HG03025 (cell line): ENCODE measurements around the gene FOXD4L1.
"Not testable (repeated sequence)": the region's sequence is repeated elsewhere in the genome, so short reads cannot be mapped to it uniquely, and the experiment has no call there.

Experiments used
- ATAC-seq: cut with Tn5 transposase; IDR thresholded peaks from one replicate; pipeline ENCODE4 v1.9.1; 2021; ENCODE audit warnings: mild to moderate bottlenecking, moderate library complexity; ENCODE audit not compliant: unreplicated experiment, low FRiP score

The FOXD4L1 gene

DNA sequence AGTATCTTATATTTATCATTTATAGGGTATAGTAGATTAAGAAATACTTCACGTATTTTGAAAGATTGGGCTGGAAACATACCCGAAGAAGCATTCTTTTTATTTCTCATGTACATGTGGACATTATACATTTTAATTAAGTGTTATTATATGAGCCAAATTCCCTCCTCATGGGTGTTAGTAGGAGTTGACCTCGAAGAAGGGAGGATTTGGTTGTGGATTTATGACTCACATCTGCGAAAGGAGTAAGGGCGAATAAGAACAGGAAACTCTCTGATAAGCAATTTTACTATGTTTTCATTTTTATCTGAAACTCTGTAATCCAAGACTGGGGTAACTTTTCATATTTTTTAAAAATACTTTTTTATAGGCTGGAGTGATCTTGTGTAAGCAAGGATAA is 23.0 kb downstream of the FOXD4L1 start:
- not testable (repeated sequence) for ATAC-seq

- not testable (repeated sequence) for ATAC-seq
Observed at GRCh38 chr2:113524986-113525385, 26.5 kb downstream of the FOXD4L1 start.

DNA sequence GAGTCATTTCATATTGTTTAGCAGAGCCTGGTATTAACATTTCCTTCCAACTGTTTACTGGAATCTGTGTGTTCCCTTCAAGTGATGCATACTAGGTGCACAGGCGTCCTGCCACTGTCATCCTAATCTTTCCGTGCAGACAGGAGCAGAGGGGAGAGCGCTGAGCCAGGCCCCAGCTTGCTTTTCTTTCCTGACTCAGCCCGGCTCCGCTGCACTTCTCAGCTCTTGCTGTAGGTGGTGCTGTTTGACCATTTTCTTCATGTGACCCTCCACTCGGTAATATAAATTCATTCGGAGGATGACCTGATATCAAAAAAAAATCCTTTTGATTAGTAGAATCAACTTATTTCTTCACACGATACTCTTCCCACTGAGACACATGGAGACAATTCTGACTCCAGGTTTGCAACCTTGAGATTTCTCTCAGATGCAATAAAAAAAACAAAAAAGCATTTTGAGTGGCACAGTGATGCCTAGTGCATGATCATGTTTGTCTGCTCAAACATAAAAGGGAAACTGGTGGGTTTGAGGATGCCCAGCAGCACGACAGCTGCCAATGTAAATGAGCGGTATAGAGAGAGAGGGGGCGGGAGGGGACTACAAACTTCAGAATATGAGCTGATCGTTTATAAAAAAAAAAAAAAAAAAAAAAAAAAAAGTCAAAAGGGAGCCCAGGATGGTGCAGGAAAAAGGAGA is 29.0 kb downstream of the FOXD4L1 start:
- peak; percentile 62 for ATAC-seq

- ATAC-seq, result not testable (repeated sequence)
Observed at GRCh38 chr2:113528126-113528525, 29.7 kb downstream of the FOXD4L1 start.

DNA sequence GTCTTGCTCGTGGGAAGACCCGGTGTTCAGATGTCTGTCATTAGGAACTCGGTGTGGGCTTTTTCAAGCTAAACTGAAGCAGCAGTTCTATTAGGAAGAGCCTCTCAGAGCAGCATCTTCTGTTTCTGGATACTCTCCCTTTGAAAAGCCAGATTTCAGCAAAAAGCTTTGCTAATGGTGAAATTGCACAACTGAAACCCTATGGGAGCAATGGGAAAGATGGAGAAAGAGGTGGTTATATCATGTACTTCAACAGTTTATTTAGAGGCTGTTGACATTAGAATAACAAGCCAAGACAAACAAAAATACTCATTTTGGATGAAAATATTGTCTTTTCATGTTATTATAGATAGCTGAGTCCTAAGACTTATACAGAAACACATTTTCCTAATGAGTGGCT is 30.4 kb downstream of the FOXD4L1 start:
- not testable (repeated sequence) for ATAC-seq

- ATAC-seq, result not testable (repeated sequence)
Observed at GRCh38 chr2:113532991-113533390, 34.5 kb downstream of the FOXD4L1 start.

DNA sequence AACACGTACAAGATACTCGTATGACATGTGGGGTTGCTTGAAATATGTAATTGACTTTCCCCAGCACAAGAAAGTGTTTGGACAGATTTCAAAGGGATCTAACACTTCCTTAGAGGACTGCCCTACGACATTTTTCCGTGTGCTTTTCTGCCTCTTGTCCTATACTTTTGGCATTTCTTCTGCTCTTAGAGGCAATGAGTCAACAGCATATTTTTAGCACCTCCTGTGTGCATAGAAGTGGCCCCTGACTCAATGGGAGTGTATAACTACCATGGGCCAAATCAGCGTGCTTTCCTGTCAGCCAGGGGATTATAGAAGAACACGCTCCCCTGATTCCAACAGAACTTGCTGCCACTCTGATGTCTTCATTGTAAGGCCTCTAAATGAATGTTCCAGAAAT is 38.1 kb downstream of the FOXD4L1 start:
- not testable (repeated sequence) for ATAC-seq

- not testable (repeated sequence) for ATAC-seq
Observed at GRCh38 chr2:113540834-113541203, 42.4 kb downstream of the FOXD4L1 start.

GRCh38 chr2:113541204-113541975 is 42.9 kb downstream of the FOXD4L1 start:
- ATAC-seq, result not testable (repeated sequence)

GRCh38 chr2:113541976-113542485 is 43.6 kb downstream of the FOXD4L1 start:
- ATAC-seq, result not testable (repeated sequence)

DNA sequence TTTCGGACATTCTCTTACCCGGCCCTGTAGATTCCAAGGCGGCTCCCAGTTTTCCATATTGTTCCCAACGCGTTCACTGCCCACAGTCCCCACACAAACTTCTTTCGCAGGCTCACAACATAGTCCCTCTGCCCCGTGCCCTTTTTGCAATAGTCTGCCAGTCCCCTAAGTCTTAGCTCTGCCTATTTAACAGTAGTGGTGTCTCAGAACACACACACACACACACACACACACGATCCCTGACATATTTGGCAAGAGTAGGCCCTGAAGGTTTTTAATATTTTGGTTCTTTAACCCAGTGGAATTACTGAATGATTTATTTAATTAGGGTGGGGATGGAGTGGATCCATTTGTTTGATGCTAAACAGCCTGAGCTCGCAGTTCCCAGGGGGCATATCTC is 44.1 kb downstream of the FOXD4L1 start:
- ATAC-seq, result not testable (repeated sequence)
